Kidney (tissue), 14 donors: Measurements from ENCODE around the gene MAP3K1. TPM values are rescaled to one million over a fixed set of nuclear protein-coding genes. Genes with fewer than 3 reads are reported as not detected.

ENCODE experiments used
- DNase-seq, 5 donors: peaks; one replicate each; pipeline ENCODE4 v3.0.0-alpha.2; 2013 to 2020
- FAIRE-seq: peaks from 2 replicates; lab custom pipeline; 2012; peaks lifted over from hg19 to GRCh38; lab: Jason Lieb, UNC
- H3K27ac ChIP-seq, 2 donors: one replicate each; pipeline ENCODE4 v1.7.0; 2013; ENCODE audit warnings: low read depth in 2 of 2, low read length in 2 of 2, inconsistent platforms in 1 of 2
- H3K27me3 ChIP-seq: one replicate; pipeline ENCODE4 v1.7.1; 2013; ENCODE audit warnings: low read length, inconsistent platforms; ENCODE audit not compliant: control insufficient read depth, insufficient read depth
- H3K36me3 ChIP-seq, 3 donors: one replicate each; pipeline versions ENCODE4 v1.7.0 to v1.7.1; 2013; ENCODE audit warnings: low read length in 3 of 3, control low read depth in 1 of 3, inconsistent platforms in 1 of 3; ENCODE audit not compliant: insufficient read depth in 3 of 3, control insufficient read depth in 2 of 3
- H3K4me1 ChIP-seq, 3 donors: one replicate each; pipeline versions ENCODE4 v1.7.0 to v1.7.1; 2013; ENCODE audit warnings: low read length in 3 of 3, inconsistent platforms in 1 of 3, low read depth in 1 of 3; ENCODE audit not compliant: control insufficient read depth in 2 of 3, insufficient read depth in 2 of 3
- H3K4me3 ChIP-seq, 3 donors: one replicate each; pipeline versions ENCODE4 v1.7.0 to v1.8.1; 2013; ENCODE audit warnings: low read length in 3 of 3, control low read depth in 1 of 3, inconsistent platforms in 1 of 3
- H3K9ac ChIP-seq, 3 donors: one replicate each; pipeline versions ENCODE4 v1.7.0 to v1.7.1; 2013; ENCODE audit warnings: low read length in 3 of 3, control low read depth in 1 of 3, inconsistent platforms in 1 of 3
- H3K9me3 ChIP-seq, 3 donors: one replicate each; pipeline versions ENCODE4 v1.7.0 to v1.7.1; 2013; ENCODE audit warnings: low read length in 3 of 3, control low read depth in 1 of 3, inconsistent platforms in 1 of 3; ENCODE audit not compliant: control insufficient read depth in 2 of 3, insufficient read depth in 1 of 3
- intact Hi-C: fragments of 100-400 bp; cut with DNase I; formaldehyde crosslinking; loops from one replicate; pipeline ENCODE4 v1.11.1; 2022
- polyA plus RNA-seq: library from polyadenylated mRNA; stranded (reverse); fragments of 350-450 nt; fragmentation: Illumina TruSeq; extraction: RNeasy Lipid Tissue Mini Kit (QIAGEN cat#74804); gene quantifications from one replicate; pipeline ENCODE4 v1.2.3, GENCODE V29; 2014; ENCODE audit warnings: low read depth, low replicate concordance; ENCODE audit not compliant: insufficient read depth
- total RNA-seq: library from RNA; stranded (reverse); fragmentation: NEBNext Ultra II Directional; extraction: Animal tissue kit (Norgen Biotek cat#: 25700); gene quantifications from one replicate; pipeline ENCODE4 v1.2.1, GENCODE V29; 2021
- TF ChIP-seq, protein P1 (sequence below): IDR thresholded peaks from 3 replicates; pipeline ENCODE4 v1.5.1; 2012; ENCODE audit warnings: mild to moderate bottlenecking, moderate library complexity, borderline replicate concordance; ENCODE audit not compliant: insufficient read depth; ENCODE audit errors: extremely low read depth
- donor health status: control.
- donor health status: control.
- donor health status: control.
- donor health status: control.
- donor health status: control.
- donor health status: DM: yes; HTN: yes; CAD: no.
- donor health status: Normal renal cell carcinoma (clear cell type).

Gene MAP3K1
- total and polyA plus RNA-seq, 2 donors from 2014 or later: 8.1 to 64.0 TPM

DNA sequence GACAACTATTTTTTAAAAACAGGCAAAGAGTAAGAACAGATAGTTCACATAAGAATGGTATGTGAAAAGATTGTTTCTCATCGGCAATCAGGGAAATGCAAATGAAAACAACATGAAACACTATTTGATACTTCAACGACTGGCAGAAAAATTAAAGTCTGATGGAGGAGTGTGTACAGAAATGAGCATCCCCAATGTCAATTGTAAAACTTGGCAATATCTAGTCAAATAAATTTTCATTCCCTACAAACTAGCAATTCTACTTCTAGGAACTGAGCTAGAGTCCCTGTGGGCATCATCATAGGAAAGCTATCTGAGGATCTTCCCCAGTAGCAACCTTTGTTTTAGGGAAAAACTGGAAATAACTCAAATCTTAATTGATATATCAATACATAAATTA is 29.0 kb upstream of the MAP3K1 start:
- TF ChIP-seq, protein P1, sequence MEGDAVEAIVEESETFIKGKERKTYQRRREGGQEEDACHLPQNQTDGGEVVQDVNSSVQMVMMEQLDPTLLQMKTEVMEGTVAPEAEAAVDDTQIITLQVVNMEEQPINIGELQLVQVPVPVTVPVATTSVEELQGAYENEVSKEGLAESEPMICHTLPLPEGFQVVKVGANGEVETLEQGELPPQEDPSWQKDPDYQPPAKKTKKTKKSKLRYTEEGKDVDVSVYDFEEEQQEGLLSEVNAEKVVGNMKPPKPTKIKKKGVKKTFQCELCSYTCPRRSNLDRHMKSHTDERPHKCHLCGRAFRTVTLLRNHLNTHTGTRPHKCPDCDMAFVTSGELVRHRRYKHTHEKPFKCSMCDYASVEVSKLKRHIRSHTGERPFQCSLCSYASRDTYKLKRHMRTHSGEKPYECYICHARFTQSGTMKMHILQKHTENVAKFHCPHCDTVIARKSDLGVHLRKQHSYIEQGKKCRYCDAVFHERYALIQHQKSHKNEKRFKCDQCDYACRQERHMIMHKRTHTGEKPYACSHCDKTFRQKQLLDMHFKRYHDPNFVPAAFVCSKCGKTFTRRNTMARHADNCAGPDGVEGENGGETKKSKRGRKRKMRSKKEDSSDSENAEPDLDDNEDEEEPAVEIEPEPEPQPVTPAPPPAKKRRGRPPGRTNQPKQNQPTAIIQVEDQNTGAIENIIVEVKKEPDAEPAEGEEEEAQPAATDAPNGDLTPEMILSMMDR: no peak
- H3K9me3 ChIP-seq: no peaks in the 10 kb centered on the region
- no peaks in the 10 kb centered on the region for H3K27me3 ChIP-seq
- H3K4me1 ChIP-seq: no peaks in the 10 kb centered on the region
- H3K9ac ChIP-seq: no peak overlapping the region
- no peak for FAIRE-seq
- no peak overlapping the region for H3K27ac ChIP-seq
- intact Hi-C loops: no loop called here
- H3K36me3 ChIP-seq: no peaks in the 10 kb centered on the region
- no peak for DNase-seq
- H3K4me3 ChIP-seq: no peak overlapping the region

DNA sequence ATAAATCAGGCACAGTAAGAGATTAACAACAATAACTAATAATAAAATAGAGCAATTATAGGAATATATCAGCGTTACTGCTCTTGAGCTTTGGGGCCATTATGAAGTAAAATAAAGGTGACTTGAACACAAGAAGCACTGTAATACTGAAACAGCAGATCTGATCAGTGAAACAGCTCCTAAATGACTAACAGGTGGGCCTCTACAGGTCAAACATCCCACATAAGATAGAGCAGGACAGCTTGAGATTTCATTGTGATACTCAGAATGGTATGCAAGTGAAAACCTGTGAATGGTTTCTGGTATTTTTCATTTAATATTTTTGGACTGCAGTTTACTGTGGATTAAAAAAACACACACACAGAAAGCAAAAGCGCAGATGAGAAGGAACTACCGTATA is 24.0 kb upstream of the MAP3K1 start:
- H3K27ac ChIP-seq: no peak overlapping the region
- TF ChIP-seq, protein P1: no peak
- H3K4me3 ChIP-seq: no peak overlapping the region
- H3K27me3 ChIP-seq: no peaks in the 10 kb centered on the region
- DNase-seq (no peak), FAIRE-seq (no peak)
- no peaks in the 10 kb centered on the region for H3K4me1 ChIP-seq
- intact Hi-C loops: no loop called here
- no peaks in the 10 kb centered on the region for H3K36me3 ChIP-seq
- no peak overlapping the region for H3K9ac ChIP-seq
- no peaks in the 10 kb centered on the region for H3K9me3 ChIP-seq

DNA sequence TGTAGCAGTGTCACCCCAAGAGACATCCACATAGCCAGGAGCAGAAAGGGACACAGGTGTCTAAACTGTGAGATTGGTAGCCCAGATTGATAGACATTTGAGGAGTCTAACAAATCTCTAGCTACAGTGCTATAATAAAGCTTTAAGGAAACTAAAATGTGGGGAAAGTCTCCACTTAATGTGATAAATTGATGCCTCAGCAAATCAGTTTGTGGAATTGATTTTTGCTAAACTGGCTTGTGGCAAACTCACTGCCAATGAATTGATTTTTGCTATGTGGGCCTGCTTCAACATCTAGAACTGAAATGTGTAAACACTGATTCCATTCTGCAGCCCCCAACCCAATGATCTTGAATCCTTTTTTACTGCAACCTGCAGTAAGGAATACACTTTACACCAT is 16.8 kb upstream of the MAP3K1 start:
- Histone ChIP-seq H3K27me3 (no peaks in the 10 kb centered on the region), H3K4me1 (no peaks in the 10 kb centered on the region), H3K9ac (no peak overlapping the region), H3K4me3 (no peak overlapping the region), H3K9me3 (no peaks in the 10 kb centered on the region), H3K27ac (no peak overlapping the region), H3K36me3 (no peaks in the 10 kb centered on the region)
- no peak for FAIRE-seq
- TF ChIP-seq, protein P1: no peak
- intact Hi-C loops: no loop called here
- no peak for DNase-seq

DNA sequence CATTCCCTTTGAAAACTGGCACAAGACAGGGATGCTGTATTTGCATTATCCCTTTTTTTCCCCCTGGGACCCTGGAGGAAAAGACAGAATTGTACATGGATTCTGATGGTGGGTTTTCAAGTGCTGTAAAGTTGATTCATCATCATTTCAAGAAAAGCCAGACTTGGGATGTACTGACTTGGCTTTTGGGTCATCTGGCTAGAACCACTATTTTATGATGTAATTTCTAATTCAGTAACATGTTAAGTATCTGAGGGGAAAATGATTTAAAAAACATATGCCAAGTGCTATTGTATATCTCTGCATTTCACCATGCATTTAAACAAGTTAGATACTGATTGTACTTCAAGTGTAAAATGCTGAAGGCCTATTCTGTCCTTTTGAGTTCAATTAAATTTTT is 15.2 kb upstream of the MAP3K1 start:
- Histone ChIP-seq H3K36me3 (no peaks in the 10 kb centered on the region), H3K4me3 (no peak overlapping the region), H3K27me3 (no peaks in the 10 kb centered on the region), H3K4me1 (no peaks in the 10 kb centered on the region), H3K27ac (no peak overlapping the region), H3K9me3 (no peaks in the 10 kb centered on the region), H3K9ac (no peak overlapping the region)
- TF ChIP-seq, protein P1: no peak
- no peak for DNase-seq
- FAIRE-seq: no peak
- intact Hi-C loops: no loop called here
